ENCODE measurements around the gene FMOD. TPM values are rescaled to one million over a fixed set of nuclear protein-coding genes. Genes with fewer than 3 reads are reported as not detected.
A peak's percentile ranks its signal among the peaks of the same experiment; 100 is the strongest.

Gene FMOD
- total RNA-seq, 1 donor: 0.86 TPM

DNA sequence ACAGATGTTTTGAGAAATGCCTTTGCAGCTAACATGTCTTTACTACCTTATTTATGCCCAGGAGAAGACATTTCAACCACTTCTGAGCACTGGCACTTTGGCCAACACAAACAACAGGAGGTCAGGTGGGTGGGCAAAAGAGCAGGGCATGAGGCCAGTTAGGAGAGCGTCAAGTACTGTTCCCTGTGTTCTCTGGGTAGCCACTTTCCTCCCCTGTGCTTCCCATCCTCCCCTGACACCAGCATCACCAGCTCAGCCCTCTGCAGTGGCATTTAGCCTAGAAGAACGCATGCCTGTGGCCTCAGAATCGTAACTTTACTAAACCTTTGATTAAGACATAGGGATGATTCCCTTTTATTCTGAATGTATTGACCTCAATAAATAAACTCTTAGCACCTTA, 27.3 kb downstream of the FMOD start:
- no peak for DNase-seq (ENCODE audit: low read depth)

DNA sequence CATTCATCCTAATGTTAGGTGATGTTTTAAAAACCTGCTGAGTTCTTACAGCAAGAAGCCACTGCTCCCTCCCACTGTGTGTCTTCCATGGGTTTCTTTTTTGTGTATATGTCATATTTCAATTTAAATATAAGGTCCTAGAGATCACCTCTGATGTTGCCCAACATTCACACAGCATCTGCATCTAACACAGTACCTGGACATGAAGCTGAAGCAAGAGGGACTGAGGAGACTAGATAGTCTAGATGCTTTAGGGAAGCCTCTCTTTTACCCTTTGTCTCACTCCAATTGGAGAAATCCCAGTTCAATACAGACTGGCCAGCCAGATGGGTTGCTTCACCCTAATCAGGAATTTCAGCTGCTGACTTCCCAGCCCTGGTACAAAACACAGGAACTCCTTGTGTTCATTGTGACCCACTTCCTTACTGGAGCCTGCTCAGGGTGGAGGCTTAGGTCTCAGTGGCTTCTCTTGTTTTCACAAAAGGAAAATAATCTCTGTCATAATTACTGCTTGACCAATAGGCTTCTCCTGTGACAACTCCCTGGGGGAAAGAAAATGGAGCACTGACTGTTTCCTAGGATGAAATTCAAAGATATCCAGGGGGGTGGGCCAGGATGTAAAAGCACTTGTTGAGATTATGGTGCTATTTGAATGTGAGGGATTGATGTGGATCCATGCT, 28.3 kb downstream of the FMOD start:
- H3K4me3 ChIP-seq (ENCODE audit: low read depth, low read length): no peak overlapping the region
- no peak for TF ChIP-seq CTCF (IDR thresholded peaks at IDR 0.05; ENCODE audit: insufficient read depth, low read depth, low read length)
- DNase-seq (ENCODE audit: low read depth): peak; percentile 28

More for the DNA sequence above, 27.3 kb downstream of the FMOD start:
- no peak for TF ChIP-seq CTCF (IDR thresholded peaks at IDR 0.05; ENCODE audit: insufficient read depth, low read depth, low read length)
- no peak overlapping the region for H3K4me3 ChIP-seq (ENCODE audit: low read depth, low read length)

GRCh38 chr1:203321273-203322052, 29.5 kb downstream of the FMOD start:
- TF ChIP-seq CTCF (IDR thresholded peaks at IDR 0.05; ENCODE audit: insufficient read depth, low read depth, low read length): no peak
- H3K4me3 ChIP-seq (ENCODE audit: low read depth, low read length): no peak overlapping the region
- no peak for DNase-seq (ENCODE audit: low read depth)

DNA sequence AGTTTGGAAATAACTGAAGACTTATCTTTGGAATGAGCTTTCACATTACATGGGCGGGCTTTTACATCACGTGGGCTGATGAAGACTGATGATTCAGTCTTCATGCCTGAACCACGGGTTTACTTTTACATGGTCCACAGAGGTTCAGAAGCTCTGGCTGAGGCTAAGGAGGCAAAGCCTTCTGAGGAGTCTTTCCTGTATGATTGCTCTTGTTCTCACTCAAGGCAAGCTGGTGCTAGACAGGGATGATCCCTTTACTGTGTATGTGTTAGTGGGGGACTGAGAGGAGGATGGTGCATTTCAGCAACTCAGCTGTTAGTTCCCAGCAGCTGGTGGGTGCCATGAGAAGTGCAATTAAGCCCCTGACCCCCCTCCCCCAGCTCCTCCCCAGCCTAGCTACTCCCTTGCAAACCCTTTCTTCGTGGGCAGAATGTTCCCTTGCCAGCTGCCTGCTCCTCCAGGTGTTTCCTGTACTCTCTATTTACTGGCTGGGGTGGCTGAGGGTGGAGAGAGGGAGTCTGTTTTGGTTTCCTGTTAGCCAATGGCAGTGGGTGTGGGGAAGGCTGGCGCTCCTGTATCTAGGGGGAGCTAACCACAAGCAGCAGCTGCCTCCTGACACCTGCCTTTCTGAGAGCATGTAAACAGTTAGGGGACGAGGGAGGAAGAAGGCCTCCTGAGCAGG, 30.2 kb downstream of the FMOD start:
- H3K4me3 ChIP-seq (ENCODE audit: low read depth, low read length): no peak overlapping the region
- peak; percentile 70 for DNase-seq (ENCODE audit: low read depth)
- no peak for TF ChIP-seq CTCF (IDR thresholded peaks at IDR 0.05; ENCODE audit: insufficient read depth, low read depth, low read length)

- TF ChIP-seq CTCF (IDR thresholded peaks at IDR 0.05; ENCODE audit: insufficient read depth, low read depth, low read length): no peak
- no peak overlapping the region for H3K4me3 ChIP-seq (ENCODE audit: low read depth, low read length)
- DNase-seq (ENCODE audit: low read depth): no peak
Measured at GRCh38 chr1:203318229-203318517, 32.7 kb downstream of the FMOD start.

DNA sequence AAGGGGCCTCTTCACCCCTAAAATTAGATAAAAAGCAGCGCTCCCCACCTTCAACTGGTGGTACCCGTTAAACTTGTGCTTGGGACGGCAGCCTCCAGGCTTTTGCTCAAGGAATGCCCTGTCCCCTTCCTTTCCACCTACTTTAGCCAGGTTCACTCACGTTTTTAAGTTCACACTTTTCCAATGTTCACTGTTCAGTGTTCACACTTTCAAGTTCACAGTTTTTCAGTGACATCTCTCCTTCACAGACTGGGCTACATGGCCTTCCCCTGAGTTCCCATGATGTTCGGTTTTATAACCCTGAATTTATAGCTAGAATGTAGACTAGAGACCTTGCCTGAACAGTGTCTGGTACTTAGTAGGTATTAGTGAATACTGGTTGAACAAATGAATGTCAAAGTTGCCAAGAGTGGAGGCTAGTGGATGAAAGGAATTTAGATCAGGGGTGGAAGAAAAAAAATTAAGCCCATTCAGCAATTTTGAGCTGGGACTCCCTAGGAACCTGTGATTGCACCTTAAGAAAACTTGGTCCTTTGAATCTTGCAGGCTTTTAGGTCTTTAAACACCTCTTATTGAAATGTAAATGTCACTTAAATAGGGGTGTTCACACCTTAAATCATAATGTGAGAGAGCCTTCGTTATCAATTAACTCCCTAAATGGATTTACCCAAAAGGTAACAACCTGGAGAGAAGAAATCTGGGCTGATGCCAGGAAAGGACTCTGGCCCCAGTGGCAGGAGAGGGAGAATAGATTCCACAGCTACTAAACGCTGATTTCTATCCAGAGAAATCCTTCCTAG, 33.3 kb downstream of the FMOD start:
- DNase-seq (ENCODE audit: low read depth): no peak
- H3K4me3 ChIP-seq (ENCODE audit: low read depth, low read length): no peak overlapping the region
- no peak for TF ChIP-seq CTCF (IDR thresholded peaks at IDR 0.05; ENCODE audit: insufficient read depth, low read depth, low read length)
